Mesenchymal stem cell (in vitro differentiated cells and primary cell): ENCODE measurements around the gene CCL8.

Experiments
- DNase-seq: peaks from one replicate; pipeline ENCODE4 v3.0.0-alpha.2; 2013
- H2AFZ ChIP-seq: one replicate; pipeline ENCODE4 v1.6.1; 2013; ENCODE audit warnings: low read depth, mild to moderate bottlenecking, control low read depth, inconsistent platforms, low read length, moderate library complexity
- H2AK5ac ChIP-seq: 2 replicates; pipeline ENCODE4 v1.6.1; 2013; ENCODE audit warnings: low read length, moderate library complexity, mild to moderate bottlenecking, inconsistent platforms; ENCODE audit not compliant: severe bottlenecking
- H2BK120ac ChIP-seq: one replicate; pipeline ENCODE4 v1.6.1; 2013; ENCODE audit warnings: low read depth, mild to moderate bottlenecking, inconsistent platforms, low read length, moderate library complexity
- H2BK12ac ChIP-seq, 2 experiments: one replicate each; pipeline ENCODE4 v1.6.1; 2013; ENCODE audit warnings: inconsistent platforms in 2 of 2, low read length in 2 of 2, mild to moderate bottlenecking in 2 of 2, moderate library complexity in 2 of 2, control low read depth in 1 of 2
- H2BK15ac ChIP-seq: one replicate; pipeline ENCODE4 v1.6.1; 2013; ENCODE audit warnings: mild to moderate bottlenecking, low read depth, inconsistent platforms; ENCODE audit not compliant: poor library complexity, severe bottlenecking
- H2BK5ac ChIP-seq: 2 replicates; pipeline ENCODE4 v1.6.1; 2013; ENCODE audit warnings: low read depth, mild to moderate bottlenecking, low read length, control low read depth, inconsistent platforms; ENCODE audit not compliant: poor library complexity, severe bottlenecking
- H3K14ac ChIP-seq, 2 experiments: one replicate each; pipeline ENCODE4 v1.6.1; 2013; ENCODE audit warnings: inconsistent platforms in 2 of 2, low read length in 2 of 2, control low read depth in 1 of 2, mild to moderate bottlenecking in 1 of 2, moderate library complexity in 1 of 2
- H3K18ac ChIP-seq, 2 experiments: one replicate each; pipeline ENCODE4 v1.6.1; 2013; ENCODE audit warnings: inconsistent platforms in 2 of 2, low read length in 2 of 2, control low read depth in 1 of 2, low read depth in 1 of 2, mild to moderate bottlenecking in 1 of 2
- H3K23ac ChIP-seq, 2 experiments: one replicate each; pipeline ENCODE4 v1.6.1; 2013; ENCODE audit warnings: inconsistent platforms in 2 of 2, low read length in 2 of 2, mild to moderate bottlenecking in 2 of 2, moderate library complexity in 2 of 2, control low read depth in 1 of 2
- H3K27ac ChIP-seq: 2 replicates; pipeline ENCODE4 v1.5.1; 2013; ENCODE audit warnings: mild to moderate bottlenecking, moderate library complexity, low read length, control low read depth, inconsistent platforms; ENCODE audit not compliant: poor library complexity, severe bottlenecking
- H3K27me3 ChIP-seq, 2 experiments: 2 replicates each; pipeline versions ENCODE4 v1.6.1 to v1.7.0; 2013; ENCODE audit warnings: low read length in 2 of 2, mild to moderate bottlenecking in 2 of 2, moderate library complexity in 2 of 2, control low read depth in 1 of 2, inconsistent platforms in 1 of 2; ENCODE audit not compliant: control insufficient read depth in 1 of 2, insufficient read depth in 1 of 2
- H3K36me3 ChIP-seq, 2 experiments: 2 replicates each; pipeline versions ENCODE4 v1.6.1 to v1.7.0; 2013; ENCODE audit warnings: low read length in 2 of 2, control low read depth in 1 of 2, inconsistent platforms in 1 of 2, low read depth in 1 of 2, mild to moderate bottlenecking in 1 of 2; ENCODE audit not compliant: insufficient read depth in 2 of 2, control insufficient read depth in 1 of 2
- H3K4ac ChIP-seq, 2 experiments: one replicate each; pipeline ENCODE4 v1.6.1; 2013; ENCODE audit warnings: inconsistent platforms in 2 of 2, low read length in 2 of 2, mild to moderate bottlenecking in 2 of 2, moderate library complexity in 2 of 2, control low read depth in 1 of 2, low read depth in 1 of 2
- H3K4me1 ChIP-seq: 2 replicates; pipeline ENCODE4 v1.6.1; 2013; ENCODE audit warnings: low read depth, low read length, control low read depth; ENCODE audit not compliant: control insufficient read depth, insufficient read depth
- H3K4me2 ChIP-seq: 2 replicates; pipeline ENCODE4 v1.6.1; 2013; ENCODE audit warnings: low read length, mild to moderate bottlenecking, inconsistent platforms; ENCODE audit not compliant: poor library complexity, severe bottlenecking
- H3K4me3 ChIP-seq, 2 experiments: 2 replicates each; pipeline versions ENCODE4 v1.5.1 to v1.7.0; 2013; ENCODE audit warnings: low read length in 2 of 2, mild to moderate bottlenecking in 2 of 2, control low read depth in 1 of 2, low read depth in 1 of 2; ENCODE audit not compliant: insufficient read depth in 1 of 2
- H3K79me1 ChIP-seq: replicated peaks from 2 replicates; pipeline ENCODE4 v1.6.1; 2013; ENCODE audit warnings: mild to moderate bottlenecking, control low read depth, low read length, inconsistent platforms; ENCODE audit not compliant: poor library complexity, severe bottlenecking
- H3K9ac ChIP-seq: 2 replicates; pipeline ENCODE4 v1.7.0; 2013; ENCODE audit warnings: mild to moderate bottlenecking, low read length, moderate library complexity
- H3K9me3 ChIP-seq: 2 replicates; pipeline ENCODE4 v1.7.0; 2013; ENCODE audit warnings: mild to moderate bottlenecking, low read length; ENCODE audit not compliant: control insufficient read depth
- H4K8ac ChIP-seq: one replicate; pipeline ENCODE4 v1.6.1; 2013; ENCODE audit warnings: inconsistent platforms, mild to moderate bottlenecking, low read length, moderate library complexity
- H4K91ac ChIP-seq: one replicate; pipeline ENCODE4 v1.6.1; 2013; ENCODE audit warnings: mild to moderate bottlenecking, low read length, inconsistent platforms
- WGBS: methylation state at CpG from one replicate; pipeline ENCODE4 v1.1.7; 2013; ENCODE audit warnings: mixed read lengths; 5-methylcytosine and 5-hydroxymethylcytosine counted together

CCL8 gene

GRCh38 chr17:34283571-34283970 lies 35.7 kb upstream of the CCL8 start:
- H3K27ac ChIP-seq: no peak overlapping the region
- H2BK120ac ChIP-seq: no peak overlapping the region
- no peak overlapping the region for H3K14ac ChIP-seq
- H3K4ac ChIP-seq: no peak overlapping the region
- H3K36me3 ChIP-seq: no peaks in the 10 kb centered on the region
- H2BK12ac ChIP-seq: no peak overlapping the region
- H3K18ac ChIP-seq: no peak overlapping the region
- DNase-seq: no peak
- no peak overlapping the region for H2BK15ac ChIP-seq
- H3K27me3 ChIP-seq: no peaks in the 10 kb centered on the region
- H3K79me1 ChIP-seq: no peaks in the 10 kb centered on the region
- no peaks in the 10 kb centered on the region for H3K4me1 ChIP-seq
- no peak overlapping the region for H4K91ac ChIP-seq
- H3K9me3 ChIP-seq: no peaks in the 10 kb centered on the region
- H3K4me2 ChIP-seq: no peak overlapping the region
- no peak overlapping the region for H4K8ac ChIP-seq
- no peak overlapping the region for H3K9ac ChIP-seq
- no peak overlapping the region for H2AK5ac ChIP-seq
- no peak overlapping the region for H2AFZ ChIP-seq
- H2BK5ac ChIP-seq: no peak overlapping the region
- no peak overlapping the region for H3K23ac ChIP-seq
- no peak overlapping the region for H3K4me3 ChIP-seq
- WGBS: 83% methylated on average over 6 of the region's 6 CpGs

- Histone ChIP-seq H3K36me3 (no peaks in the 10 kb centered on the region), H2BK15ac (no peak within 1 kb of the TSS), H2AFZ (no peak within 1 kb of the TSS), H3K23ac (no peak within 1 kb of the TSS), H3K18ac (no peak within 1 kb of the TSS), H2BK120ac (no peak within 1 kb of the TSS), H3K27ac (no peak within 1 kb of the TSS), H3K14ac (no peak within 1 kb of the TSS), H3K27me3 (no peaks in the 10 kb centered on the region), H2BK5ac (no peak within 1 kb of the TSS), H3K4ac (no peak within 1 kb of the TSS), H4K8ac (no peak within 1 kb of the TSS), H3K4me2 (no peak within 1 kb of the TSS), H3K4me1 (no peaks in the 10 kb centered on the region), H3K79me1 (no peaks in the 10 kb centered on the region), H3K9me3 (no peaks in the 10 kb centered on the region), H2AK5ac (no peak within 1 kb of the TSS), H4K91ac (no peak within 1 kb of the TSS), H3K4me3 (no peak within 1 kb of the TSS), H3K9ac (no peak within 1 kb of the TSS), H2BK12ac (no peak within 1 kb of the TSS)
- DNase-seq: no peak
- 73% methylated on average over 4 of the region's 4 CpGs for WGBS
These were observed 33.9 kb upstream of the CCL8 start, which contains the start of gene CCL11 for GRCh38 chr17:34285286-34285792. TSS of gene CCL11 (plus strand) at chr17:34285742. CDS start at chr17:34285809, 67 bp downstream.

GRCh38 chr17:34287875-34288274 lies 31.4 kb upstream of the CCL8 start:
- Histone ChIP-seq H3K79me1 (no peaks in the 10 kb centered on the region), H3K9me3 (no peaks in the 10 kb centered on the region), H4K91ac (no peak overlapping the region), H3K18ac (no peak overlapping the region), H2AK5ac (no peak overlapping the region), H2BK120ac (no peak overlapping the region), H2AFZ (no peak overlapping the region), H3K9ac (no peak overlapping the region), H3K27me3 (no peaks in the 10 kb centered on the region), H3K4ac (no peak overlapping the region), H3K23ac (no peak overlapping the region), H3K4me1 (no peaks in the 10 kb centered on the region), H3K4me2 (no peak overlapping the region), H3K36me3 (no peaks in the 10 kb centered on the region), H3K27ac (no peak overlapping the region), H3K14ac (no peak overlapping the region), H4K8ac (no peak overlapping the region), H2BK5ac (no peak overlapping the region), H2BK12ac (no peak overlapping the region), H2BK15ac (no peak overlapping the region), H3K4me3 (no peak overlapping the region)
- DNase-seq: no peak
- no CpG with 5 or more reads among the region's 2 CpGs for WGBS

- Histone ChIP-seq H2BK12ac (no peak overlapping the region), H4K91ac (no peak overlapping the region), H3K4me1 (no peaks in the 10 kb centered on the region), H3K4me2 (no peak overlapping the region), H3K9me3 (no peaks in the 10 kb centered on the region), H3K18ac (no peak overlapping the region), H3K36me3 (no peaks in the 10 kb centered on the region), H3K4ac (no peak overlapping the region), H3K23ac (no peak overlapping the region), H2AK5ac (no peak overlapping the region), H3K27me3 (no peaks in the 10 kb centered on the region), H3K14ac (no peak overlapping the region), H3K79me1 (no peaks in the 10 kb centered on the region), H2BK15ac (no peak overlapping the region), H4K8ac (no peak overlapping the region), H3K27ac (no peak overlapping the region), H2BK120ac (no peak overlapping the region), H3K4me3 (no peak overlapping the region), H3K9ac (no peak overlapping the region), H2AFZ (no peak overlapping the region), H2BK5ac (no peak overlapping the region)
- whole genome bisulfite sequencing: 66% methylated on average over 4 of the region's 4 CpGs
- no peak for DNase-seq
These were observed 28.6 kb upstream of the CCL8 start for GRCh38 chr17:34290586-34290985.
